ENCODE measurements around the gene GPR63. TPM values are rescaled to one million over a fixed set of nuclear protein-coding genes. Genes with fewer than 3 reads are reported as not detected.
"Not testable (repeated sequence)": the region's sequence is repeated elsewhere in the genome, so short reads cannot be mapped to it uniquely, and the experiment has no call there.

GPR63 gene, protein sequence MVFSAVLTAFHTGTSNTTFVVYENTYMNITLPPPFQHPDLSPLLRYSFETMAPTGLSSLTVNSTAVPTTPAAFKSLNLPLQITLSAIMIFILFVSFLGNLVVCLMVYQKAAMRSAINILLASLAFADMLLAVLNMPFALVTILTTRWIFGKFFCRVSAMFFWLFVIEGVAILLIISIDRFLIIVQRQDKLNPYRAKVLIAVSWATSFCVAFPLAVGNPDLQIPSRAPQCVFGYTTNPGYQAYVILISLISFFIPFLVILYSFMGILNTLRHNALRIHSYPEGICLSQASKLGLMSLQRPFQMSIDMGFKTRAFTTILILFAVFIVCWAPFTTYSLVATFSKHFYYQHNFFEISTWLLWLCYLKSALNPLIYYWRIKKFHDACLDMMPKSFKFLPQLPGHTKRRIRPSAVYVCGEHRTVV
- total RNA-seq: 1.5 and 1.8 TPM in 2 replicates

GRCh38 chr6:96837081-96837971 lies at the start of gene GPR63:
GPR63 (minus strand) TSS chr6:96837477; CDS start chr6:96799731, 37,746 bp downstream.
- no peak for TF ChIP-seq CTCF (IDR thresholded peaks at IDR 0.05; ENCODE audit: insufficient read depth, low read length, poor library complexity, severe bottlenecking)
- DNase-seq (ENCODE audit: low read depth): peak; percentile 39

GRCh38 chr6:96886519-96886918 lies 49.2 kb upstream of the GPR63 start:
- H3K36me3 ChIP-seq (ENCODE audit: control insufficient read depth, insufficient read depth, low read length): no peaks in the 10 kb centered on the region
- TF ChIP-seq CTCF (IDR thresholded peaks at IDR 0.05; ENCODE audit: insufficient read depth, low read length, poor library complexity, severe bottlenecking): no peak
- H3K4me3 ChIP-seq (ENCODE audit: low read depth, low read length): no peak overlapping the region
- no peaks in the 10 kb centered on the region for H3K27me3 ChIP-seq (ENCODE audit: control insufficient read depth, insufficient read depth, low read length)
- DNase-seq (ENCODE audit: low read depth): no peak

More at GRCh38 chr6:96837081-96837971, at the start of gene GPR63:
- Histone ChIP-seq H3K4me3 (ENCODE audit: low read depth, low read length) (peak within 1 kb of the TSS; percentile 56), H3K27me3 (ENCODE audit: control insufficient read depth, insufficient read depth, low read length) (peaks cover 3% of the 10 kb centered on the region), H3K36me3 (ENCODE audit: control insufficient read depth, insufficient read depth, low read length) (no peaks in the 10 kb centered on the region)

DNA sequence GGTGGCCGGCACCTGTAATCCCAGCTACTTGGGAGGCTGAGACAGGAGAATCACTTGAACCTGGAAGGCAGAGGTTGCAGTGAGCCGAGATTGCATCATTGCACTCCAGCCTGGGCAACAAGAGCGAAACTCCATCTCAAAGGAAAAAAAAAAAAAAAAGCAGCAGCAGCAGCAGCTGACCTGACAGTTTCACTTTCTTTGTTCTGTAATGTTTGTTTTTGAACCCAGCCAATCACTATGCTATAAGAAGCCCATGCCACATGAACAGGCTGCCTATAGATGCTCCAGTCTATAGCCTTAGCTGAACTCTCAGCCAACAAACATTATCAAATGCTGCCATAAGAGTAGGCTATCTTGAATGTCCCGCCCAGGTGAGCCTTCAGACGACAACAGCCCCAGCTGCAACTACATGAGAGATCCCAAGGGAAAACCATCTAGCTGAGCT lies 47.9 kb upstream of the GPR63 start:
- H3K27me3 ChIP-seq (ENCODE audit: control insufficient read depth, insufficient read depth, low read length); H3K4me3 ChIP-seq (ENCODE audit: low read depth, low read length); H3K36me3 ChIP-seq (ENCODE audit: control insufficient read depth, insufficient read depth, low read length); DNase-seq (ENCODE audit: low read depth): not testable (repeated sequence)

- H3K4me3 ChIP-seq (ENCODE audit: low read depth, low read length): no peak overlapping the region
- no peak for DNase-seq (ENCODE audit: low read depth)
- TF ChIP-seq CTCF (IDR thresholded peaks at IDR 0.05; ENCODE audit: insufficient read depth, low read length, poor library complexity, severe bottlenecking): no peak
- no peaks in the 10 kb centered on the region for H3K36me3 ChIP-seq (ENCODE audit: control insufficient read depth, insufficient read depth, low read length)
- no peaks in the 10 kb centered on the region for H3K27me3 ChIP-seq (ENCODE audit: control insufficient read depth, insufficient read depth, low read length)
Observed at GRCh38 chr6:96878143-96878542, 40.9 kb upstream of the GPR63 start.

DNA sequence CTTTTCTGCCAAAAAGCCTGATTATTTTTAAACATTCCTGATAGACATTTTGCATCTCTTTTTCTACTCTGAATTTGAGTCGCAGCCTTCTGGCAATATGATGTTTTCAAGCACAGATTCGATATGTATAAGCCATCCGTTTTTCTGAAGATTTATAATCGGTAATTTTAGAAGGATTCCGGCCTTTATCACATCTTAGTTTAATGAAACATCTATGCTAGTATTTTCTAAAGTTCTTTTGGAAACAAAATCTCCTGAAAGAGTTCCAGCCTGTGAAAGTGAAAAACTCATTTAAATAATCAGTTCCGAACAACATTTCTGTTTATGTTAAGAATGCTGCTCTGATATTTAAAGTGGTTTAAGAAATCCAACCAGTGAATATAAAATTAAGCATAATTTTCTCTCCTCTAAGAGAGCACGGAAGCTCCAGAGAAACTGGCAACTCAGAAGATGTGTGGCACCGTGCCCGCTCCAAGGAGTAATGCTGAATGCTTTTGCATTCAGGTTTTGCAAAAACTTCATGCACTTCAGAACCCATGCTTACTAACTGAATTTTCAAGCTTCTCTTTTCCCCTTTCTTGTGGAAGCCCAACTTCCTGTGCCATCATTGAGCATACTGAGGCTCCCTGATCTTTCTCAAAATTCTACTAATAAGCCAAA lies 39.7 kb upstream of the GPR63 start:
- no peak for DNase-seq (ENCODE audit: low read depth)
- H3K36me3 ChIP-seq (ENCODE audit: control insufficient read depth, insufficient read depth, low read length): no peaks in the 10 kb centered on the region
- H3K4me3 ChIP-seq (ENCODE audit: low read depth, low read length): no peak overlapping the region
- H3K27me3 ChIP-seq (ENCODE audit: control insufficient read depth, insufficient read depth, low read length): no peaks in the 10 kb centered on the region
- no peak for TF ChIP-seq CTCF (IDR thresholded peaks at IDR 0.05; ENCODE audit: insufficient read depth, low read length, poor library complexity, severe bottlenecking)

- TF ChIP-seq CTCF (IDR thresholded peaks at IDR 0.05; ENCODE audit: insufficient read depth, low read length, poor library complexity, severe bottlenecking): no peak
- H3K36me3 ChIP-seq (ENCODE audit: control insufficient read depth, insufficient read depth, low read length): no peaks in the 10 kb centered on the region
- no peak for DNase-seq (ENCODE audit: low read depth)
- H3K4me3 ChIP-seq (ENCODE audit: low read depth, low read length): no peak overlapping the region
- no peaks in the 10 kb centered on the region for H3K27me3 ChIP-seq (ENCODE audit: control insufficient read depth, insufficient read depth, low read length)
Observed at GRCh38 chr6:96872976-96873375, 35.7 kb upstream of the GPR63 start.

Measured in kidney epithelial cell (primary cell).